Naive B cell (primary cell): ENCODE measurements around the gene CACNA1S. TPM values are rescaled to one million over a fixed set of nuclear protein-coding genes. Genes with fewer than 3 reads are reported as not detected.
A peak's percentile ranks its signal among the peaks of the same experiment; 100 is the strongest.

Source experiments
- ATAC-seq, 2 donors: fragments of 150-1000 bp; cut with Tn5 transposase; 2 replicates each; pipeline ENCODE4 v1.10.0; 2021; ENCODE audit warnings: low read depth in 2 of 2, mild to moderate bottlenecking in 2 of 2, moderate library complexity in 2 of 2
- DNase-seq: peaks from one replicate; pipeline ENCODE4 v3.0.0; 2022
- H3K27ac Mint-ChIP-seq, 6 donors: one replicate each; pipeline ENCODE4 v1.8.0; 2020 to 2022; ENCODE audit warnings: mild to moderate bottlenecking in 6 of 6, mixed read lengths in 6 of 6, moderate library complexity in 5 of 6, inconsistent platforms in 2 of 6
- H3K27me3 Mint-ChIP-seq, 3 donors: one replicate each; pipeline ENCODE4 v1.8.0; 2021 to 2022; ENCODE audit warnings: mixed read lengths in 3 of 3, mild to moderate bottlenecking in 1 of 3
- H3K36me3 Mint-ChIP-seq, 2 donors: one replicate each; pipeline ENCODE4 v1.8.0; 2020 to 2022; ENCODE audit warnings: mixed read lengths in 2 of 2, inconsistent platforms in 1 of 2, mild to moderate bottlenecking in 1 of 2
- H3K4me1 Mint-ChIP-seq, 3 donors: one replicate each; pipeline ENCODE4 v1.8.0; 2020 to 2022; ENCODE audit warnings: mixed read lengths in 3 of 3, inconsistent platforms in 1 of 3, mild to moderate bottlenecking in 1 of 3, moderate library complexity in 1 of 3
- H3K4me3 Mint-ChIP-seq, 8 donors: one replicate each; pipeline ENCODE4 v1.8.0; 2020 to 2022; ENCODE audit warnings: mild to moderate bottlenecking in 8 of 8, mixed read lengths in 8 of 8, moderate library complexity in 8 of 8, inconsistent platforms in 2 of 8
- H3K9me3 Mint-ChIP-seq, 7 donors: one replicate each; pipeline ENCODE4 v1.8.0; 2020 to 2022; ENCODE audit warnings: mixed read lengths in 7 of 7, mild to moderate bottlenecking in 5 of 7, inconsistent platforms in 2 of 7, moderate library complexity in 1 of 7
- polyA plus RNA-seq, 6 donors: library from polyadenylated mRNA; unstranded; fragments of 300-500 nt; fragmentation: Illumina TruSeq; gene quantifications; one replicate each; pipeline ENCODE4 v1.2.3, GENCODE V29; 2021; ENCODE audit warnings: low read depth in 6 of 6

CACNA1S gene
- polyA plus RNA-seq, 6 donors from 2014 or later, result not detected

DNA sequence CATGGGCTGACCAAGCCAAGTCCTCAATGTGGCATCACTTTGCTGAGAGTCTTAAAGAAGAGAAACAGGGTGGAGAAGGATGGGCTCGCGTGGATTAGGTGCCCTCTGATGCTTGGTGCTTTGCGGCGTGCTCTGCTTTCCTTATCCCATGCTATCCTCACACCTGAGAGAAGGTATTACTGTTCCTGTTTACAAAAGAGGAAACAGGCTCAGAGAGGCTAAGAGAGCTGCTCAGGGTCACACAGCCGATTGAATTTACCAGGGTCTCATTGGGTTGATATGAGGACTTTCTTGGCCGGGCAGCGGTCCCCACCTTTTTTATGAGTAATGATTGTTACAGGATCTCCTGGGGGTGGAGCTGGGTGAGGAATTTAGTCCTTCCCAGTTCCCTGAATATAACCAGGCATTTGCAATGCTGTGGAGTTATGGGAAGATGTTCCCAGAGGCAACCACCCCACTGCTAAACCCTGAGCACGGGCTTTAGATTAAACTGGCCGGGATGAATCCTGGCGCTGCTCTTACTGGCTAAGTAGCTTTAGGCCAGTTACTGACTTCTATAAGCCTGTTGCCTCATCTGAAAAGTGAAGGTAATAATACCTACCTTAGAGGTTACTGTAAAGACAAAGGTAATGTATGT lies 10.2 kb upstream of the CACNA1S start:
- no peaks in the 10 kb centered on the region for H3K9me3 Mint-ChIP-seq
- no peak for ATAC-seq
- no peaks in the 10 kb centered on the region for H3K36me3 Mint-ChIP-seq
- no peak overlapping the region for H3K27ac Mint-ChIP-seq
- DNase-seq, result no peak
- no peak overlapping the region for H3K4me3 Mint-ChIP-seq
- H3K27me3 Mint-ChIP-seq, result peaks cover 7 to 20% (median 9%) of the 10 kb centered on the region in 3 donors
- H3K4me1 Mint-ChIP-seq, result peaks cover 0 to 9% (median 7%) of the 10 kb centered on the region in 3 donors

DNA sequence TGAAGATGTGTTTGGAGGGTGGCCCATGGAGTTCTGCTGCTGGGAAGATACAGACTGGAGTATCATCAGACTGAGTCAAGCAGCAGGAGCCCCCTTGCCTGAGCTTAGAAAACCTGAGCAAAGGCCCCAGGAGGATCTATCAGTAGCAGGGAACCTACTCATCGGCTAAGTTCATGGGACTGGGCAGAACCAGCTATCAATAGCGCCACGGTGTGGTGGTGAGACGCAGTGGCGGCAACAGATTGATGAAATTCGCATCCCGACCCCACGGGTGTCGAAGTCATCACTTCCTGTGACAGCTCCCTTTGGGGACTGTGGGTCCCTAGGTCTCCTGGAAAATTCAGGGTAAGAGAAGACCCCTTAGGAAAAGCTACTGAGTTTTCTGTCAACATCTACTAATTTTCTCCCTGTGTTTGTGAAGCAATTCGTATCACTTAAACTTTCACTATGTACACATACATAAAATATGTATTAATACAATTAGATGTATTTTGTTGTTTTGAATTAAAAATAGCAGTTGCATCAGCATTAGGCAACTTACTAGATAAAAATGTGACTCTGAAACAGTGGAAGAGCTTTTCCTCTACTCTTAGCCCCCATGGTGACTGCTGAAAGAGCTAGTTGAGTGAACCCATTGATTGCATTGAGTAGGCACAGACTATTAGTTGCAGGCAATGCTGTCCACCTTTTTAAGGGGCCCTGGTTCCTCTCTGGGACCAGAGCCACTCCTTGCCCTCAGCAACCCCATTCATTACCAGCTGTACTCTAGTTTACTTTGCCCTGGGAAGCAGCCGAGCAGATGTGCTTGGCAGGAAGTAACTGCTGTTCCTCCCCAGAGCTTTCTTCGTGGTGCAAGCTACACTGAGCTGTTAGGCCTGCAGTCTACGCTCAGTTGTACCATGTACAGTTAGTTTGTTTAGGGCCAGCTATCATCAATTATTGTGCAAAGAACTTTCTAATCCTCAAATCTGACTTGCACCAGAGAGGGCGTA lies 7.3 kb upstream of the CACNA1S start:
- Mint-ChIP-seq H3K9me3 (no peaks in the 10 kb centered on the region), H3K27me3 (peaks cover under 1 to 36% (median 14%) of the 10 kb centered on the region in 3 donors), H3K36me3 (no peaks in the 10 kb centered on the region), H3K27ac (no peak overlapping the region), H3K4me1 (peaks cover 6 to 9% (median 7%) of the 10 kb centered on the region in 3 donors), H3K4me3 (no peak overlapping the region)
- ATAC-seq (peak in 1 of 2 donors; percentile 46), DNase-seq (no peak)

DNA sequence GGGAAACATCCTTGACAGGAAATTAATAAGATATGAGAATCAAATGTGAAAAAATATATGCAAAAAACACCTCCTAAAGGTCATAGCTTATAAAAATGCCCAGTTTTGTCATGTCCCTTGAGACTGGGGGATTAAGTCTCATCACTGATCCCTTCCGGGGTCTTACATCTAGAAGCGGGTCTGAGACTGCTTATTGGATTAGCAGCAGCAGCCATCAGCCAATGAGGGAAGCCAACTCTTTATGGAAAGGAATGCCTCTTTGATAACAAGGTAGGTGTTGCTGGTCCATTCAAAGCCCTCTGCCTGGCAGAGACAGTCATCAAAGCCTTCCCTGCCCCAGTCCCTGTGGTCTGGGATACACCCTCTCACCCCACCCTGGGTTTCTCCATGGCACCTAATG lies 3.9 kb upstream of the CACNA1S start:
- ATAC-seq, result no peak
- Mint-ChIP-seq H3K9me3 (no peaks in the 10 kb centered on the region), H3K27me3 (peaks cover 25 to 46% (median 29%) of the 10 kb centered on the region in 3 donors), H3K27ac (peak overlapping the region in 1 of 6 donors; percentile 32), H3K36me3 (no peaks in the 10 kb centered on the region), H3K4me1 (peaks cover 7 to 17% (median 13%) of the 10 kb centered on the region in 3 donors), H3K4me3 (peak overlapping the region in 4 of 8 donors; percentile 22 to 66 (median 55))
- no peak for DNase-seq

DNA sequence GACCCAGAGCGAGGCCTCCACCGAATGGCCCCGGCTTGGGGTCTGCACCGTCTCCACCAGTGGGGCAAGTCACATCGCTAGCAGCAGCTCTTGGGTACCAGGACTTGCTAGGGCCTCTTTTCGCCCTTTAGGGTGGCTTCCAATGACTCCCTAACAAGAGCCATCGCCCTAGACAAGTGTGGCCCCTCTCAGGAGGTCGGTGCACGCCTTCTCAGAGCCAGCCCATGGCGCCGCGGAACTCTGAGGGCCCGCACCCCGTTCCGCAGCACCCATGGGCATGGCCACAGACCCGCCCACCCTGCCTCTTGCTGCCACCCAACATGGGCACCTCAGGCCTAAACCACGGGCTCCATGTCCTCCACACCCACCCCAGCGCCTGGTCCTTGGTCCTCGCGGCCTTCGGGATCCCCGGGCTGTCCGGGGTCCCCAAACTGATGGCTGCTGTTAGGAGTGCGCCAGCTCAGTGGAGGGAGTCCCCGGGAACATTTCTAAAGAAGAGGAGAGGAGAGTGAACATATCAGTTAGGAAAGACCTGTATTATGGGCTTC lies 3.2 kb upstream of the CACNA1S start:
- DNase-seq (no peak), ATAC-seq (no peak)
- no peak overlapping the region for H3K27ac Mint-ChIP-seq
- no peaks in the 10 kb centered on the region for H3K9me3 Mint-ChIP-seq
- peaks cover 25 to 46% (median 33%) of the 10 kb centered on the region in 3 donors for H3K27me3 Mint-ChIP-seq
- peaks cover 7 to 17% (median 13%) of the 10 kb centered on the region in 3 donors for H3K4me1 Mint-ChIP-seq
- H3K4me3 Mint-ChIP-seq, result peak overlapping the region in 4 of 8 donors; percentile 22 to 66 (median 56)
- H3K36me3 Mint-ChIP-seq, result no peaks in the 10 kb centered on the region

DNA sequence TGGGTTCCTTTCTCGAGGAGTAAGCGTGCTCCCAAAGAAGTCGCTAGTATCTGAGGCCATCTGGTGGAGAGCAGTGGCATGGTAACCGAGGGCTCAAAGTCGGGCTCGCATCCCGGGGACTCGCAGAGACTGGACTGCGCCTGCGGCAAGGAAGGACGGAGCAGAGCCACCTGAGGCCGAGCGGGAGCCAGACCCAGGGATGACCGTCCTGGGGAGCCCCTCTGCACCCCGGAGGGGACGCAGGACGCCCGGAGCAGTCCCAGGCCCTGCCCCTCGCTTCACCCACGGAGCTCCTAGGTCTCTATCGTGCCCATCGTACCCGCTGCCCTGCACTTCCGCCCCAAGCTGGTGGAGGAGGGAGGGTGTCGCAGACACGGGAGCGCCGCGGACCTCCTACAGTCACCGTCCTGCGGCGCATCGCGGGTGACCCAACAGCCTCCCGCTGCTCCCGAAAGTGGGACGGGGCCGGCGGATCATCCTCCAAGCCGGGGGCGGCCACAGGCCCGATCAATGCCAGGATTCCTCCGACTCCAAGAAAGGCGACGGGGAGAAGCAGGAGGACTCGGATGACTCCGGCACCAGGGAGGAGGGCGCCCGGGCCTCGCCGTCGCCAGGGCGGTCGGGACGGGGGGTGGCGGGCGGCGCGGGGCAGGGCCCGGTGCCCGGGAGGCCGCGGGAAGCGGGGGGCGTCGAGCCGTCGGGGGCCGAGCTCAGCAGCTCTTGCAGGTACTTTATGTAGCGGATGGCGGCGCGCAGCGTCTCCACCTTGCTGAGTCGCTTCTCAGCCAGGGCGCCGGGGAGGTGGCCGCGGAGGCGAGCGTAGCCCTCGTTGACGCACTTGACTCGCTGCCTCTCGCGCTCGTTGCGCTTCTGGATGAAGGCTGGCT lies 2.3 kb upstream of the CACNA1S start:
- DNase-seq (peak; percentile 62), ATAC-seq (peak; percentile 83)
- Mint-ChIP-seq H3K27ac (peak overlapping the region in 1 of 6 donors; percentile 80), H3K4me3 (peak overlapping the region; percentile 81 to 94 (median 87)), H3K9me3 (no peaks in the 10 kb centered on the region), H3K4me1 (peaks cover 0 to 13% (median 11%) of the 10 kb centered on the region in 3 donors), H3K27me3 (peaks cover 25 to 46% (median 33%) of the 10 kb centered on the region in 3 donors), H3K36me3 (no peaks in the 10 kb centered on the region)

DNA sequence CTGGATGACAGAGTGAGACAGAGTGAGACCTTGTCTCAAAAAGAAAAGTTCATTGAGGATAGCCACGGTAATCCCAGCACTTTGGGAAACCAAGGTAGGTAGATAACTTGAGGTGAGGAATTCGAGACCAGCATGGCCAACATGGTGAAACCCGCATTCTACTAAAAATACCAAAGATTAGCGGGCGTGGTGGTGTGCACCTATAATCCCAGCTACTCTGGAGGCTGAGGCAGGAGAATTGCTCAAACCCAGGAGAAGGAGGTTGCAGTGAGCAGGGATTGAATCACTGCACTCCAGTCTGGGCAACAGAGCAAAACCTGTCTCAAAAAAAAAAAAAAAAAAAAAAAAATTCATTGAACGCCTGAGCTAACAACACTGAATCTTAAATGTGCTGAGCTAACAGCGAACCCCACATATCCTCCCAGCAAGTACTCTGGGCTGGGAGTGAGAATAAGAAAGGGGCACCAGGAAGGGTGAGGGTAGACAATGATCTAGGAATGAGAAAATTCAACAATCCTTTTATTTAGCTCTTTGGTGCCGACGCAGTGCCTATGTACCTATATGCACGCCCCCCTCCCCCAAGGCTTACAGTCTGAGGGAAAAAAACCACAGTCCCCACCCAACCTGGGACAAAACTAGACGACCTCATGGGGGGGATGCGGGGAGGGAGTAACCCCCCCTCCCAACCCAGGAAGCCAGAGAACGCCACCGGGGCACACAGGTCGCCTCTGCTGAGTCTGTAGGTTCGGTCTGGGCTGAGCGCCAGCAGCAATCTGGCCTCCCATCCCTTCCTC lies 1.4 kb upstream of the CACNA1S start:
- no peak for DNase-seq
- Mint-ChIP-seq H3K27ac (peak overlapping the region in 2 of 6 donors; percentile 79 to 80), H3K36me3 (no peaks in the 10 kb centered on the region)

DNA sequence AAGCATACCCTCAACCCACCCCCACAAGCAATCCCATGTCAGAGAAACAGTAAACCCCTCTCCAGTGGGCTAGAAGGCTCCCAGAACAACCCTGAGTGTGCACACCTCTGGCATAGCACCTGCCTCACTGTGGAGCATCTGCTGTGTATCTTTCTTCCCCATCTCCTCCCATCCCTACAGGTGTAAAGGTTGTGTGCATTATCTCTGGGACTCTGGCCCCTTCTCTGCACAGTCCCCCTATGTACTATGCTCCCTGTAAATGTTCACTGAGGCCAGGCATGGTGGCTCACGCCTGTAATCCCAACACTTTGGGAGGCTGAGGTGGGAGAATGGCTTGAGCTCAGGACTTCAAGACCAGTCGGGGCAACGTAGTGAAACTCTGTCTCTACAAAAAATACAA lies 700 bp upstream of the CACNA1S start:
- H3K4me3 Mint-ChIP-seq, result peak overlapping the region; percentile 25 to 74 (median 60)
- peaks cover 0 to 13% (median 8%) of the 10 kb centered on the region in 3 donors for H3K4me1 Mint-ChIP-seq
- DNase-seq, result no peak
- H3K27me3 Mint-ChIP-seq, result peaks cover 25 to 46% (median 33%) of the 10 kb centered on the region in 3 donors
- ATAC-seq, result no peak
- no peaks in the 10 kb centered on the region for H3K9me3 Mint-ChIP-seq
- H3K36me3 Mint-ChIP-seq, result no peaks in the 10 kb centered on the region
- no peak overlapping the region for H3K27ac Mint-ChIP-seq

More for the DNA sequence above, 1.4 kb upstream of the CACNA1S start:
- H3K27me3 Mint-ChIP-seq, result peaks cover 25 to 46% (median 33%) of the 10 kb centered on the region in 3 donors
- ATAC-seq, result no peak
- H3K9me3 Mint-ChIP-seq, result no peaks in the 10 kb centered on the region
- H3K4me1 Mint-ChIP-seq, result peaks cover 0 to 13% (median 8%) of the 10 kb centered on the region in 3 donors
- H3K4me3 Mint-ChIP-seq, result peak overlapping the region; percentile 81 to 94 (median 87)

DNA sequence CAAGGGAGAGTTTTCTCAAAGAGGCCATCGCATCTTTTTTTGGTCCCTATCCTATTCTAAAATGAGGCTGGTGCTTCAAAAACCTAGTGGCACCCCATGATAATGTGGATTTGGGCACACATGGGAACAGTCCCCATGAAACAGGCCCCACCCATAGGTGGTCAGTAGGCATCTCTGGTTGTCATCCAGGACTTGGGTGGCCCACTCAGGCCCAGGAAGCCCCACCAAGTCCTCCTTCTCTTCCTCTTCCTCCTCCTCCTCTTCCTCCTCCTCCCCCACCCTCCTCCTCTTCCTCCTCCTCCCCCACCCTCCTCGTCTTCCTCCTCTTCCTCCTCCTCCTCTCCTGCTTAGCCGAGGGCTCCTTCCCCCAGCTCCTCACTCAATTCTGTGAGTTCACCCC lies 554 bp downstream of the CACNA1S start:
- peaks cover 0 to 13% (median 8%) of the 10 kb centered on the region in 3 donors for H3K4me1 Mint-ChIP-seq
- no peaks in the 10 kb centered on the region for H3K9me3 Mint-ChIP-seq
- H3K27ac Mint-ChIP-seq, result no peak overlapping the region
- H3K36me3 Mint-ChIP-seq, result no peaks in the 10 kb centered on the region
- H3K4me3 Mint-ChIP-seq, result no peak overlapping the region
- no peak for DNase-seq
- no peak for ATAC-seq
- peaks cover 22 to 42% (median 33%) of the 10 kb centered on the region in 3 donors for H3K27me3 Mint-ChIP-seq

DNA sequence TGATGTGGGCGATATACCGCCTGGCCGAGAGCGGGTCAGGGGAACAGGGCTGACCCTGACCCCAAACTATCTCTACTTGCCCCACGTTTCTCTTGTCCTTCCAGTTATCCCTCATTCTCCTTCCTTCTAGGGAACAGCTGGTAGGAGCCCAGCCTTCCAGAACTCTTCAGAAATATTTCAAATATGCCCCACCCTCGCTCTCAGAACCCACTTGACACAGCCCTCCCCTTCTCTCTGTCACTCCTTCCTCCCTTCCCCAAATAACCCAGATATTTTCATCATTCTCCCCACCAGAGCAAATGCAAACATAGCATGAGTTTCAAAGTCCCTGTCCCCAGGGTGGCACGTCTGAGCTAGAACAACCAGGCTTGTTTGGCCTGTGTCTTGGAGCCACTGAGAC lies 1.1 kb downstream of the CACNA1S start:
- no peak for ATAC-seq
- no peak overlapping the region for H3K4me3 Mint-ChIP-seq
- no peaks in the 10 kb centered on the region for H3K9me3 Mint-ChIP-seq
- no peak for DNase-seq
- peaks cover 17 to 37% (median 33%) of the 10 kb centered on the region in 3 donors for H3K27me3 Mint-ChIP-seq
- H3K4me1 Mint-ChIP-seq, result peaks cover 0 to 13% (median 8%) of the 10 kb centered on the region in 3 donors
- H3K36me3 Mint-ChIP-seq, result no peaks in the 10 kb centered on the region
- no peak overlapping the region for H3K27ac Mint-ChIP-seq

DNA sequence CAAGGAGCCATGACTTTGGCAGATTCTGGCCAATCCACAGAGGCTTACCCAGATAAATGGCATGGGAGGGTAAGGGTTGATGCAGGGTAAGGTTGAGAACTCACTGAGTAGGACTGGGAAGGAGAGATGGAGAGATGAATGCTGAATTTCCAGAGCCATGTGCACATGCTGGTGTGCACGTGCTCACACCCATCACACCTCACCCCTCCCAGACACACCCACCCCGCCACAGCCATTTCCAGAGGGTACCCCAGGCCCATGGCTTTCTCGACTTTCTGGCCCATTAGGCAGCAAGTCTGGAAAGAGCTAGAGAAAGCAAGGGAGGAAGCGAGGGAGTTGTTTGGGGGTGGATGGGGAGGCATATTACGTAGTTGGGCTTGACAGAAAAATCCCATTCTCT lies 1.6 kb downstream of the CACNA1S start:
- no peaks in the 10 kb centered on the region for H3K36me3 Mint-ChIP-seq
- peaks cover 0 to 13% (median 8%) of the 10 kb centered on the region in 3 donors for H3K4me1 Mint-ChIP-seq
- peaks cover 12 to 33% (median 32%) of the 10 kb centered on the region in 3 donors for H3K27me3 Mint-ChIP-seq
- no peaks in the 10 kb centered on the region for H3K9me3 Mint-ChIP-seq
- ATAC-seq (no peak), DNase-seq (no peak)
- no peak overlapping the region for H3K27ac Mint-ChIP-seq
- H3K4me3 Mint-ChIP-seq, result no peak overlapping the region

DNA sequence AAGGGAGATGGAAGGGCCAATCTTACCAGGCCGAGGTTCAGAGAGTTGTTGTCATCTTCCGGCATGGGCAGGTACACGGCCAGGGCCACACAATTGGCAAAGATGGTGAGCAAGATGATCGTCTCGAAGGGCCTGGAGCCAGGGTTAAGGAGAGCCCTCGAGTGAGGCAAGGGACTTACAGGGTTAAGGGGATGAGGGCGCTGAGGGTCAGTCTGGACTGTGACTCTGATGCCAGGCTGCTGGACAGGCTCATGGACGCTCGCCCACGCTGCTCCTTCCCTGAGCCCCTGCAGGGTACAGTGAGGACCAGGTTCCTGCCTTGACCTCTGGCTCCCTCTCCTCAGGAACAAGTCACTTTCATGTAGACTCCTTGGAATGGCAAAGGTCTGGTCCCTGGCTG lies 2.1 kb downstream of the CACNA1S start:
- no peak overlapping the region for H3K27ac Mint-ChIP-seq
- peaks cover 12 to 33% (median 29%) of the 10 kb centered on the region in 3 donors for H3K27me3 Mint-ChIP-seq
- no peak for DNase-seq
- H3K36me3 Mint-ChIP-seq, result no peaks in the 10 kb centered on the region
- H3K4me3 Mint-ChIP-seq, result no peak overlapping the region
- peaks cover 0 to 13% (median 8%) of the 10 kb centered on the region in 3 donors for H3K4me1 Mint-ChIP-seq
- no peaks in the 10 kb centered on the region for H3K9me3 Mint-ChIP-seq
- ATAC-seq, result no peak

DNA sequence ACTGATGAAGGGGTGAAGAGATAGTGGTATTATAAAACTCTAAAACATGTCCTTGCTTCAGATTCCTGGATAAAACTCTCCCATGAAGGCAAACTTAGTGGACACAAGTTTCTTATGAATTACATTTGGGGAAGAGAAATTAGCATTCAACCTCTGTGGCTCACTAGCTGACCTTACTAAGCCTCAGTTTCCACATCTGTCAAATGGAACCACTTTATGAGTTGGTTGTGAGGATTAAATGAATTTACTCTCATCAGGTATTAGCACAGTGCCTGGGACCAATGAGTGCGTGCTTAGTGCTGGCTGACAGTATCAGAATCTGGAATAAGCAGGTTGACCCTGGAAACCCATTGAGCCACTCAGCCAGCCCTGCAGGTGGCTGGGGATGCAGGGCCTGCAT lies 2.6 kb downstream of the CACNA1S start:
- Mint-ChIP-seq H3K27ac (no peak overlapping the region), H3K27me3 (peaks cover 12 to 33% (median 24%) of the 10 kb centered on the region in 3 donors), H3K4me3 (no peak overlapping the region), H3K9me3 (no peaks in the 10 kb centered on the region), H3K36me3 (no peaks in the 10 kb centered on the region), H3K4me1 (peaks cover 0 to 8% (median 8%) of the 10 kb centered on the region in 3 donors)
- DNase-seq (no peak), ATAC-seq (no peak)
